H1 (cell line): ENCODE results near the gene MRPL19. TPM values are rescaled to one million over a fixed set of nuclear protein-coding genes. Genes with fewer than 3 reads are reported as not detected.

Source experiments
- CTCF ChIA-PET: fragments of 300-600 bp; sonication (Branson Sonifier 250); formaldehyde crosslinking; loops from one replicate; lab custom pipeline; 2021; ENCODE audit not compliant: partially characterized antibody; lab: Charles Lee
- POLR2A ChIA-PET: fragments of 300-600 bp; sonication (Branson Sonifier 250); formaldehyde crosslinking; loops from one replicate; lab custom pipeline; 2021; ENCODE audit warnings: inconsistent platforms; ENCODE audit not compliant: partially characterized antibody; lab: Charles Lee
- DNase-seq, 2 experiments: peaks; one replicate each; pipeline versions ENCODE4 v3.0.0 to v3.0.0-alpha.2; 2010 to 2022; ENCODE audit warnings: low spot score in 2 of 2, low read depth in 1 of 2, mixed read lengths in 1 of 2
- FAIRE-seq: peaks from 2 replicates; lab custom pipeline; 2011; peaks lifted over from hg19 to GRCh38; lab: Jason Lieb, UNC
- H2AFZ ChIP-seq: 2 replicates; pipeline ENCODE4 v1.8.1; 2012; ENCODE audit warnings: low read length, inconsistent platforms
- H2AK5ac ChIP-seq: 2 replicates; pipeline ENCODE4 v1.6.1; 2013; ENCODE audit warnings: low read depth, low read length
- H2BK120ac ChIP-seq: replicated peaks from 2 replicates; pipeline ENCODE3; 2013; ENCODE audit warnings: low read depth, low read length, inconsistent platforms
- H2BK12ac ChIP-seq: 2 replicates; pipeline ENCODE4 v1.6.1; 2013; ENCODE audit warnings: low read depth, low read length
- H2BK15ac ChIP-seq: 2 replicates; pipeline ENCODE4 v1.6.1; 2013; ENCODE audit warnings: low read length
- H2BK20ac ChIP-seq: 2 replicates; pipeline ENCODE4 v1.6.1; 2013; ENCODE audit warnings: low read length
- H2BK5ac ChIP-seq: 2 replicates; pipeline ENCODE4 v1.6.1; 2013; ENCODE audit warnings: low read depth, low read length
- H3K14ac ChIP-seq: 2 replicates; pipeline ENCODE4 v1.6.1; 2013; ENCODE audit warnings: inconsistent platforms; ENCODE audit not compliant: insufficient read length
- H3K18ac ChIP-seq: 2 replicates; pipeline ENCODE4 v1.6.1; 2013; ENCODE audit warnings: low read length; ENCODE audit errors: extremely low read depth
- H3K23ac ChIP-seq: 2 replicates; pipeline ENCODE4 v1.6.1; 2013; ENCODE audit warnings: inconsistent platforms; ENCODE audit not compliant: insufficient read length
- H3K23me2 ChIP-seq: 2 replicates; pipeline ENCODE4 v1.6.1; 2013; ENCODE audit warnings: low read depth, low read length
- H3K27ac ChIP-seq: 2 replicates; pipeline ENCODE4 v1.6.1; 2011; ENCODE audit warnings: low read depth, low read length, inconsistent platforms
- H3K27me3 ChIP-seq, 4 experiments: replicated peaks in 1 of 4; 1 replicate in 1 of 4; 2 replicates in 3 of 4; pipeline versions ENCODE4 v1.6.1 to v1.8.1; 2011 to 2013; ENCODE audit warnings: low read length in 3 of 4, mild to moderate bottlenecking in 3 of 4, inconsistent platforms in 2 of 4, mixed read lengths in 2 of 4, moderate library complexity in 1 of 4; ENCODE audit not compliant: control insufficient read depth in 3 of 4, insufficient read depth in 3 of 4; ENCODE audit errors: extremely low read depth in 1 of 4
- H3K36me3 ChIP-seq, 4 experiments: 2 replicates each; pipeline versions ENCODE4 v1.6.1 to v1.8.1; 2011 to 2013; ENCODE audit warnings: mild to moderate bottlenecking in 4 of 4, low read length in 3 of 4, moderate library complexity in 2 of 4, control low read depth in 1 of 4, inconsistent platforms in 1 of 4; ENCODE audit not compliant: insufficient read depth in 4 of 4, control insufficient read depth in 2 of 4
- H3K4ac ChIP-seq: replicated peaks from 2 replicates; pipeline ENCODE3; 2013; ENCODE audit warnings: low read length, low read depth, mixed read lengths, inconsistent platforms; ENCODE audit not compliant: insufficient read length
- H3K4me1 ChIP-seq, 4 experiments: replicated peaks in 1 of 4; 1 replicate in 1 of 4; 2 replicates in 3 of 4; pipeline versions ENCODE4 v1.6.1 to v1.8.1; 2011 to 2013; ENCODE audit warnings: low read length in 3 of 4, inconsistent platforms in 2 of 4, mixed read lengths in 1 of 4; ENCODE audit not compliant: insufficient read depth in 4 of 4, control insufficient read depth in 3 of 4
- H3K4me2 ChIP-seq, 2 experiments: 2 replicates each; pipeline versions ENCODE4 v1.6.1 to v1.8.1; 2011 to 2013; ENCODE audit warnings: low read depth in 2 of 2, low read length in 2 of 2, control low read depth in 1 of 2, inconsistent platforms in 1 of 2, mild to moderate bottlenecking in 1 of 2; ENCODE audit not compliant: insufficient read depth in 1 of 2
- H3K4me3 ChIP-seq, 4 experiments: fragments of 200-600, 300-600 bp in 1 of 4; sonication (generic), shearing (Covaris generic), sonication (Bioruptor Twin) in 1 of 4; 2 replicates each; pipeline versions ENCODE4 v1.5.1 to v1.8.1; 2011 to 2016; ENCODE audit warnings: low read length in 4 of 4, low read depth in 3 of 4, control low read depth in 2 of 4, inconsistent platforms in 2 of 4, mild to moderate bottlenecking in 2 of 4, mixed read lengths in 1 of 4, moderate library complexity in 1 of 4; ENCODE audit not compliant: insufficient read depth in 2 of 4; ENCODE audit errors: extremely low read depth in 1 of 4
- H3K56ac ChIP-seq: replicated peaks from 2 replicates; pipeline ENCODE3; 2013; ENCODE audit warnings: low read depth, mild to moderate bottlenecking, mixed read lengths, low read length, inconsistent platforms; ENCODE audit not compliant: insufficient read length
- H3K79me1 ChIP-seq: 2 replicates; pipeline ENCODE4 v1.6.1; 2013; ENCODE audit warnings: low read depth, low read length, control low read depth
- H3K79me2 ChIP-seq, 2 experiments: 2 replicates each; pipeline versions ENCODE4 v1.6.1 to v1.8.1; 2012 to 2013; ENCODE audit warnings: low read length in 2 of 2, mild to moderate bottlenecking in 2 of 2, inconsistent platforms in 1 of 2; ENCODE audit not compliant: insufficient read depth in 2 of 2, control insufficient read depth in 1 of 2
- H3K9ac ChIP-seq, 4 experiments: replicated peaks in 1 of 4; 1 replicate in 1 of 4; 2 replicates in 3 of 4; pipeline versions ENCODE4 v1.6.1 to v1.8.1; 2011 to 2013; ENCODE audit warnings: low read depth in 3 of 4, low read length in 3 of 4, control low read depth in 2 of 4, mild to moderate bottlenecking in 2 of 4, moderate library complexity in 2 of 4, inconsistent platforms in 1 of 4; ENCODE audit errors: extremely low read depth in 1 of 4
- H3K9me3 ChIP-seq, 2 experiments: 2 replicates each; pipeline versions ENCODE4 v1.6.1 to v1.8.1; 2012 to 2013; ENCODE audit warnings: mild to moderate bottlenecking in 2 of 2, moderate library complexity in 2 of 2, control low read depth in 1 of 2, inconsistent platforms in 1 of 2, low read depth in 1 of 2, low read length in 1 of 2, mixed read lengths in 1 of 2; ENCODE audit not compliant: insufficient read depth in 2 of 2
- H4K20me1 ChIP-seq, 2 experiments: replicated peaks in 1 of 2; 2 replicates each; pipeline versions ENCODE3 to v1.8.1; 2011 to 2013; ENCODE audit warnings: inconsistent platforms in 2 of 2, low read length in 2 of 2, mild to moderate bottlenecking in 1 of 2; ENCODE audit not compliant: insufficient read depth in 2 of 2, control insufficient read depth in 1 of 2
- H4K5ac ChIP-seq: 2 replicates; pipeline ENCODE4 v1.6.1; 2013; ENCODE audit warnings: low read length, low read depth, mixed read lengths, inconsistent platforms; ENCODE audit not compliant: insufficient read length
- H4K8ac ChIP-seq: 2 replicates; pipeline ENCODE4 v1.8.0; 2013; ENCODE audit warnings: mild to moderate bottlenecking, moderate library complexity, low read length, inconsistent platforms; ENCODE audit not compliant: insufficient read depth; ENCODE audit errors: extremely low read depth
- H4K91ac ChIP-seq: replicated peaks from 2 replicates; pipeline ENCODE3; 2013; ENCODE audit warnings: low read length, mixed read lengths, inconsistent platforms; ENCODE audit not compliant: insufficient read length
- BRCA1 ChIP-seq: IDR thresholded peaks from 2 replicates; pipeline ENCODE4 v1.6.1; 2012; ENCODE audit warnings: low read depth, low read length, improper control_type of control experiment
- CBX5 ChIP-seq: fragments of 300-800, 300-1000 bp; sonication (generic); IDR thresholded peaks from 2 replicates; pipeline ENCODE4 v1.7.1; 2016; ENCODE audit warnings: antibody characterized with exemption, low read length, low read depth
- HDAC2 ChIP-seq, 2 experiments: fragments of 300-600 bp in 1 of 2; sonication (generic) in 1 of 2; IDR thresholded peaks; 2 replicates each; pipeline ENCODE4 v1.6.1; 2011 to 2012; ENCODE audit warnings: low read depth in 2 of 2, low read length in 2 of 2, mild to moderate bottlenecking in 2 of 2, moderate library complexity in 2 of 2, borderline replicate concordance in 1 of 2, inconsistent platforms in 1 of 2
- HDAC6 ChIP-seq: IDR thresholded peaks from one replicate; pipeline ENCODE4 v1.7.1; 2012; ENCODE audit warnings: low read depth, mild to moderate bottlenecking, inconsistent platforms, low read length, moderate library complexity
- RNF2 ChIP-seq: fragments of 200-900, 300-1000 bp; sonication (generic); IDR thresholded peaks from 2 replicates; pipeline ENCODE4 v1.7.1; 2016; ENCODE audit warnings: borderline replicate concordance, low read depth, mild to moderate bottlenecking, antibody characterized with exemption, low read length; ENCODE audit not compliant: poor library complexity, severe bottlenecking; ENCODE audit errors: missing control alignments
- TAF1 ChIP-seq: IDR thresholded peaks from 2 replicates; pipeline ENCODE4 v1.6.1; 2011; ENCODE audit warnings: mild to moderate bottlenecking, low read depth, low read length
- TAF7 ChIP-seq: optimal IDR thresholded peaks from 2 replicates; pipeline ENCODE3; 2011; ENCODE audit warnings: low read depth, mild to moderate bottlenecking, inconsistent platforms, low read length, moderate library complexity, borderline replicate concordance
- YY1 ChIP-seq: IDR thresholded peaks from 2 replicates; pipeline ENCODE4 v1.6.1; 2011; ENCODE audit warnings: low read depth, mild to moderate bottlenecking, low read length
- ZNF274 ChIP-seq: IDR thresholded peaks from 2 replicates; pipeline ENCODE4 v1.7.0; 2012; ENCODE audit warnings: low read length, borderline replicate concordance; ENCODE audit errors: extremely low read depth
- WGBS, 2 experiments: shearing (Covaris generic) in 1 of 2; methylation state at CpG; one replicate each; pipeline versions ENCODE4 v1.1.6 to v1.1.7; 2013 to 2015; ENCODE audit warnings: low lambda C conversion rate in 2 of 2, mixed read lengths in 2 of 2, inconsistent platforms in 1 of 2, low coverage in 1 of 2, missing lambda C conversion rate in 1 of 2; ENCODE audit not compliant: insufficient replicate concordance in 2 of 2, insufficient coverage in 1 of 2, insufficient read length in 1 of 2; ENCODE audit errors: extremely low coverage in 1 of 2, missing lambda C conversion rate in 1 of 2; 5-methylcytosine and 5-hydroxymethylcytosine counted together
- polyA plus RNA-seq, 7 experiments: library from polyadenylated mRNA; depleted of rRNA in 3 of 7; stranded (reverse) in 5 of 7; unstranded in 2 of 7; fragments of >200 nt in 5 of 7; fragments of 200-250 nt in 2 of 7; gene quantifications; 1 replicate in 5 of 7; 2 replicates in 1 of 7; 4 replicates in 1 of 7; pipeline versions ENCODE4 v1.2.1 to v1.2.3, GENCODE V29; 2011 to 2013; ENCODE audit warnings: missing spikeins in 2 of 7, mixed read lengths in 2 of 7
- total RNA-seq: library from RNA; stranded (reverse); fragmentation: NEBNext Ultra II Directional; extraction: Animal tissue kit (Norgen Biotek cat#: 25700); gene quantifications from 2 replicates; pipeline ENCODE4 v1.2.1, GENCODE V29; 2021
- TF ChIP-seq, protein P1 (sequence below): IDR thresholded peaks from 2 replicates; pipeline ENCODE4 v1.6.1; 2011; ENCODE audit warnings: low read length, improper control_type of control experiment

Gene MRPL19
- total and polyA plus RNA-seq, 2 of the 8 experiments (the other 6 are each of a cell fraction or from before 2014, with no cell fraction given), result 18.1 to 75.2 TPM

GRCh38 chr2:75619956-75620740 lies 26.4 kb upstream of the MRPL19 start:
- H3K9ac ChIP-seq, result no peak overlapping the region
- no peak overlapping the region for H2BK15ac ChIP-seq
- ChIA-PET CTCF (interaction anchor here (0.7 to 3.3 kb wide), 7 partner anchors 8 to 155 kb away, joined by 3 to 14 read pairs (median 6); no protein-coding TSS in a partner anchor), POLR2A (no interaction called here)
- H2BK5ac ChIP-seq, result no peak overlapping the region
- H3K56ac ChIP-seq, result no peak overlapping the region
- H3K14ac ChIP-seq, result no peak overlapping the region
- no peaks in the 10 kb centered on the region for H3K79me1 ChIP-seq
- TF ChIP-seq CBX5 (no peak), HDAC6 (no peak), TAF7 (no peak), RNF2 (no peak), HDAC2 (IDR thresholded peaks at IDR 0.05; ENCODE audit: borderline replicate concordance in 1 of 2, low read depth in 2 of 2, low read length in 2 of 2) (no peak), ZNF274 (no peak), YY1 (no peak), BRCA1 (no peak), TAF1 (no peak)
- TF ChIP-seq, protein P1, sequence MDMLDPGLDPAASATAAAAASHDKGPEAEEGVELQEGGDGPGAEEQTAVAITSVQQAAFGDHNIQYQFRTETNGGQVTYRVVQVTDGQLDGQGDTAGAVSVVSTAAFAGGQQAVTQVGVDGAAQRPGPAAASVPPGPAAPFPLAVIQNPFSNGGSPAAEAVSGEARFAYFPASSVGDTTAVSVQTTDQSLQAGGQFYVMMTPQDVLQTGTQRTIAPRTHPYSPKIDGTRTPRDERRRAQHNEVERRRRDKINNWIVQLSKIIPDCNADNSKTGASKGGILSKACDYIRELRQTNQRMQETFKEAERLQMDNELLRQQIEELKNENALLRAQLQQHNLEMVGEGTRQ, result no peak
- H3K4me1 ChIP-seq, result no peaks in the 10 kb centered on the region
- no peaks in the 10 kb centered on the region for H3K36me3 ChIP-seq
- no peak overlapping the region for H4K8ac ChIP-seq
- no peak overlapping the region for H2AFZ ChIP-seq
- H3K4ac ChIP-seq, result no peak overlapping the region
- H2BK12ac ChIP-seq, result no peak overlapping the region
- H2BK20ac ChIP-seq, result no peak overlapping the region
- no peak overlapping the region for H3K23ac ChIP-seq
- no peaks in the 10 kb centered on the region; a peak in 1 of 4 replicates for H3K9me3 ChIP-seq
- H3K79me2 ChIP-seq, result no peaks in the 10 kb centered on the region
- FAIRE-seq (no peak), DNase-seq (no peak)
- H3K27ac ChIP-seq, result no peak overlapping the region
- H2BK120ac ChIP-seq, result no peak overlapping the region
- no peak overlapping the region for H3K18ac ChIP-seq
- no peak overlapping the region for H3K4me2 ChIP-seq
- no peaks in the 10 kb centered on the region for H3K23me2 ChIP-seq
- H3K27me3 ChIP-seq, result no peaks in the 10 kb centered on the region
- no peaks in the 10 kb centered on the region for H4K20me1 ChIP-seq
- H3K4me3 ChIP-seq, result no peak overlapping the region
- no peak overlapping the region for H4K5ac ChIP-seq
- H4K91ac ChIP-seq, result no peak overlapping the region
- no peak overlapping the region for H2AK5ac ChIP-seq
- WGBS, 2 experiments, result 89% methylated on average over 4 of the region's 4 CpGs; no CpG with 5 or more reads in 1 of the 2 experiments
